A549 (cell line): Measurements from ENCODE around the gene TOB2.

ENCODE experiments used
- CTCF ChIP-seq: fragments of >200 bp; sonication (Bioruptor Twin); formaldehyde crosslinking; IDR thresholded peaks from 3 replicates; pipeline ENCODE4 v1.5.1; 2016
- NR3C1 ChIP-seq: fragments of >200 bp; sonication (Bioruptor Twin); formaldehyde crosslinking; IDR thresholded peaks from 3 replicates; pipeline ENCODE4 v1.6.1; 2017

- TF ChIP-seq CTCF (no peak), NR3C1 (no peak)
These were observed 42.2 kb upstream of the TOB2 start for GRCh38 chr22:41488596-41489385.
